GM19452 (cell line): Measurements from ENCODE around the gene CALM3.
"Not testable (repeated sequence)": the region's sequence is repeated elsewhere in the genome, so short reads cannot be mapped to it uniquely, and the experiment has no call there.

Source experiments
- ATAC-seq: cut with Tn5 transposase; IDR thresholded peaks from one replicate; pipeline ENCODE4 v1.9.1; 2021; ENCODE audit not compliant: unreplicated experiment

The CALM3 gene

DNA sequence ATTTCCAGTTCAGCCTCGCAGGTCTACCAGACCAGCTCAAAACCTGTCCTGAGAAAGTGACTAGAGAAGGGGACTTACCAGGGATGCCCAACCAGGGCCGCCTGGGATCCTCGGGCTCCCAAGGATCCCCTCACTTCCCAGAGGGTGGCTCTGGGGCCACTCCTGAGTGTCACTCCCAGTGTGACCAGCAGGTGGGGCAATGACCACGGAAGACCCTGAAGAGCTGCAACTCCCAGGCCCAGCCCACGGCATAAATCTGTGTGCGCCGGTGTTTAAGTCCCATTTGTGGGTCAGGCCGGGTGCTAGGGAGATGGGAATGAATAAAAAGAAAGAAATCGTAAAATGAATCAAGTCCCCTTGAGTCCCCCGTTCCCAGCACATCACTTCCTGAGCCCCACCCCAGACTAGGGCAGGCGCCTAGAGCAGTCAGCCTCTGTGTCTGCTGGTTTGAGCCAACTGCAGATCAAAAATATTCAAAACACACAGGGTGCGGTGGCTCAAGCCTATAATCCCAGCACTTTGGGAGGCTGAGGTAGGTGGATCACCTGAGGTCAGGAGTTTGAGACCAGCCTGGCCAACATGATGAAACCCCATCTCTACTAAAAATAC, 13.1 kb downstream of the CALM3 start:
- ATAC-seq, result no peak

DNA sequence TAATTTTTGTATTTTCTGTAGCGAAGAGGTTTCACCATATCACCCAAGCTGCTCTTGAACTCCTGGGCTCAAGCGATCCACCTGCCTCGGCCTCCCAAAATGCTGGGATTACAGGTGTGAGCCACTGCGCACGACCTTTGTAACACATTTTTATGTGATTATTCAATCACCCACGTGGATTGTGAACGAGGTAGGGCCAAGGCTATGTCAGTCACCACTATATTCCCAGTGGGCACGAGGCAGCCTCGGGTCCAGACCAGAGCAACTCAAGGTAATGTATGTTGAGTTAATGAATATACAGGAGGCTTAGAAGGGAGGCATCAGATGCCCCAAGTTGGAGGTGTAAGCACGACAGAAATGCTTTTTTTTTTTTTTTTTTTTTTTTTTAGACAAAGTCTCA, 14.8 kb downstream of the CALM3 start:
- ATAC-seq, result no peak

DNA sequence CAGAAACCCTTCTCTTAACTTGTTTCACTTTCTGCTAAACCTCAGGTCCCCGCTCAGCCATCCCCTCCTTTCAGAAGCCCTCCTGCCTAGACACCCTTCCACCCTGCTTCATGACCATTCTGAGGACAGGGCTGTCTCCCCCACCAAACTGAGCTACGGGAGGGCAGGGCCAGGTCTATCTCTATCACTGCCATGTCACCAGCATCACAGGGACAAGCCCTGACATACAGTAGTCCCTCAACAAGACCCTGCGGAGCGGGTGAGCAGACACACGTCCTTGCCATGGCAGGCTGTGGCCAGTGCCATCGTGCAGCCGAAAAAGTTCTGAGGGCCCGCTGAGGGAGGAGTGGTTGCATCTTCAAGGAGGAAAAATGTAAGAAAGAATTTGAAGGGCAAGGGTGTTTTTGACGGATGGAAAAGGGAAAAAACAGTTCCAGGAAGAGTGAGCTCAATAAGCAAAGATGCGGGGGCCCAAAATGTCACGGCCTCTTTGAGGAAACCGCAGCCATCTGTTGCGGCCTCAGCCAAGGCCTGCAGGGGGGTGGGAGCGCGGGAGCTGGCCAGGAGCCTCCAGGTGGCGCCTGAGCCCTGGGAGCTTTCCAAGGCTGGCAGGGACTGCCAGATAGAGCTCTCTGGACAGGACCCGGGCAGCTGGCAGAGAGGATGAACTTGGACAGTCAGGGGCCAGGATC, 15.6 kb downstream of the CALM3 start:
- ATAC-seq, result no peak

DNA sequence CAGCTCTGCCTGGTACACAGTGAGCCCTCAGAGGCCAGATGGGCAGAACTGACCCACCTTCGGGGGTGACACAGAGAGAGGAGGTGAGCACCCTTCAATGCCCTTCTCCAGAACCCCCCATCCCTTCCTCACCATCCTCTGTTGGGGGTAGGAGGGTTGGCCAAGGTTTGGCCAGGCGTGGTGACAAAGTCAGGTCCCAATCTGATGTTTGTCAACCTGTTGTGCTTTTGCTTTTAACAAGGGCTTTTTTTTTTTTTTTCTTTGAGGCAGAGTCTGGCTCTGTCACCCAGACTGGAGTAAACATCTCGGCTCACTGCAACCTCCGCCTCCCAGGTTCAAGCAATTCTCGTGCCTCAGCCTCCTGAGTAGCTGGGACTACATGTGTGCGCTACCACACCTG, 16.5 kb downstream of the CALM3 start:
- no peak for ATAC-seq

DNA sequence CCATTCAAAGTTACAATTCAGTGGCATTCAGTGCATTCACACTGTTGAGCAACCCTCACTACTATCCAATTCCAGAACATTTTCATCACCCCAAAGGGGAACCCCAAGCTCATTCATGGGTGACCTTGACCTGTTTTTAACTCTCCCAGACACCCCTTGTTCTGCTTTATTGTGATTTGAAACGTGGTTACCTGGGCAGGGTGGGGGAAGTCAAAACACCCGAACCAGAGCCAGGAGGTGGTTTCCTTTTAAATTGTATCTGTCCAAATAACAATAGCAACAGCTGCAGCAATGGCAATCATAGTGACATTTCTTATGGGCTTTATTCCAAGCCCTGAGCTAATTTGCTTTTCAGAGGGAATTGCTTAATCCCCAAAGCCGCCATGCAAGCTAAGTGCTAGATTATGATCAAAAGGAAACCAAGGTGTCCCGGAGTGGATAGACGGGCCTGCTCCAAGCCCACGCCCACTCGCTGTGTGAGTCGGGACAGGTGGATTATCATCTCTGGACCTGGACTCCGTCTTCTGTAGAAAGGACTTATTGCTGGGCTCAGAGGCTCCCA, 17.6 kb downstream of the CALM3 start:
- ATAC-seq, result no peak

DNA sequence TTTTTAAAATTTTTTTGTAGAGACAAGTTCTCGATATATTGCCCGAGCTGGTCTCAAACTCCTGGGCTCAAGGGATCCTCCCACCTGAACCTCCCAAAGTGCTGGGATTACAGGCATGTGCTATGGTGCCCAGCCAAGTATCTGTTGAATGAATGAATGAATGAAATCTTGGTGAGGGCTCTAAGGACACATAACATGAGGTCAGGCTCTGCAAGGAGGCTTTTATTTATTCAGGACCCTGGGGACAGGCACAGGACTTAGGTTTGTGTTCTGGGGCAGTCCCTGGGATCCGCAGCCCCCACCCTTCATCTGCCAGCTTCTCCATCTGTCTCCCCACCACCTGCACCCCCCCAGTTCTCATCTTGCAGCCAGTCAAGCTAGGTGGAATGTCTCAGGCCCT, 19.1 kb downstream of the CALM3 start:
- no peak for ATAC-seq

DNA sequence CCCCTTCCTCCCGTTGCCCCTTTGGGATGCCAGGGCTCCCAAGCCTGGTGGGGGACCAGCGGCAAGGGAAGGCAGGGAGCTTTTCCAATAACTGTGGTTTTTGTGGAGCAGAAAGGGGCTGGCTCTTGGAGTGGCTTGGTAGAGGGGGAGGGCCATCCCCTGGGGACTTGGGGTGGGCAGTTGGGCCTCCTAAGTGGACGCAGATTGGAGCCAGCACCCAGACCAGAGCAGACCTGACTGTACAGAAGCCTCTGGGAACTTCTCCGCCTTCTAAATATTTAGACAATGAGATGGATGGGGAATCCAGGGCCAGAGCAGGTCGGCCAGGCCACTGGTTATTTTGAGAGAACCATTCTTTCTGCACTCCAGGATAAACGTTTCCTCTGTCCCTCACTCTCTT, 19.6 kb downstream of the CALM3 start:
- ATAC-seq, result no peak

DNA sequence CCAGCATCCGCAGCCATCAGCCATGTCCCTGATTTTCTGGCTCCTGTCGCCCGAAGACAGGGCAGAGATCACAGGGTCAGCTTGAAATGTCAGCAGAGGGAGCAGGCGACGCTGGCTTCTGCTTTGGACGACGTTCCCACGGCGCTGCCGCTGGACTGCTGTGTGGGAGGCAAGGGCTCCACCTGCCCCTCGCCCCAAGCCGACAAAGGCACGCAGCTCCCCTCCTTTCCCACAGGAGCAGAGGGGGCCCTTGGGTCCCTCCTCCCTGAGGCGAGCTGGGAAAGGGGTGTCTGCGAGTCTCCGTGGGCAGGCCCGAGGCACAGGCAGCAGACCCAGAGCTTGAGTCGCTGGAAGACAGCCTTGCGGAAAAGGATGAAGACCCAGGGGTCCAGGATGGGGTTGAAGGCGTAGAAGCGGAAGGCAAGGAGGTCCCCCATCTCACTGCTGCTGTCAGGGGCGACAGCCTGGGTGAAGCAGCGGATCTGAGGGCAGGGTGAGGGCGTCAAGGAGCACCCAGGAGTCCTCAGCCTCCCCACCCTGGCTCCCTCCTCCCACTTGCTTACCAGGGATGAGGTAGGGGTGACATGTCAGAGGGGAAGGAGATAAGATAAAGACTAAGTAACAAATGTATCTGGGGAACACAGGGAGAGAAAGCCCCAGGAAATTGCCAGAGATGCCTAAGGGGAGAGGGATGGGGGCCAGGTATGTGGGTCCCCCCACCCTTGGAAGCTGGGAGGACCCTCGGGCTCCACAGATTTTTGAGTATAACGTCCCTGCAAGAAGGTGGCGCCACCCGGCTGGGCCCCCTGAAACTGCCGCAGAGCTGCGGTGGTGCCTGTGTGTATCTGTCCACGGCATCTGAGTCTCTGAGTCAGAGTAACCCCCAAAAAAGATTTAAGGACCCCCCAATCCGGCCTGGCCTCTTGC, 20.3 kb downstream of the CALM3 start:
- ATAC-seq, result no peak

DNA sequence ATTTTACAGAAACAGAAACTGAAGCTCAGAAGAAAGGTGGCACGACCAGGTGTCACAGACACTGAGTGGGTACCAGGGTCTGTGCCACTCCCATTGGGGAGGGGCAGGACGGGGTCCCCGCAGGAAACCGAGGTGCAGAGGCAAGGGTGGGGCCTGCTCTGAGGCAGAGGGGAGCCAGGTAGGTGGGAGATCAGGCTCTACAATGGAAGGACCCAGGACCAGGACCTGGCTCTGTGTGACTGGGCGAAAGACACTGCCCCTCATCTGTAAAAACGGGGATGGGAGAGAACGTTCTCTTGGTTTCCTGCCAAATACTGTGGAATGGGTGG, 21.0 kb downstream of the CALM3 start:
- ATAC-seq, result no peak

DNA sequence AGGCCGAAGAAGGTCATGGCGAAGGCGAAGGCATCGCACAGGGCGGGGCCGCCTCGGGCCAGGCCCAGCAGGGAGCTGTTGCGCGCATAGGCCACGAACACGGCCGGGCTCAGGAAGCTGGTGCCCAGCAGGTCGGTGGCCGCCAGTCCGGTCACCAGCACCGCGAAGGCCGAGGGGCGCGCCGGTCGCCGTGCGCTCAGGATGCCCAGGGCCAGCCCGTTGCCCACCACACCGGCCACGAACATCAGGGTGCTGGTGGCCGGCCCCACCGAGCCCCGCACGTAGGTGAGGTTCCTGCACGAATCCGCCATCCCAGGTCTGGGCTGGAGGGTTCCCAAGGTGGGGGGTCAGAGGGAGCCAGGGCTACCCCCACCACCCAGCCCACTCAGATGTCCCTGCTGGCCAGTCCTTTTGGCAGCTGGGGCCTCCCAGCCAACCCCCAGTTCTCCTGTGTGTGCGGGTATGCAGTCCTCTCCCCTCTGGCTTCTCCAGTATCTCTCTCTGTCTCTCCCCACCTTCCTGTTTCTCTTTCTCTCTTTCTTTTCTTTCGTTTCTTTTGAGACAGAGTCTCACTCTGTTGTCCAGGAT, 22.9 kb downstream of the CALM3 start:
- ATAC-seq, result no peak

DNA sequence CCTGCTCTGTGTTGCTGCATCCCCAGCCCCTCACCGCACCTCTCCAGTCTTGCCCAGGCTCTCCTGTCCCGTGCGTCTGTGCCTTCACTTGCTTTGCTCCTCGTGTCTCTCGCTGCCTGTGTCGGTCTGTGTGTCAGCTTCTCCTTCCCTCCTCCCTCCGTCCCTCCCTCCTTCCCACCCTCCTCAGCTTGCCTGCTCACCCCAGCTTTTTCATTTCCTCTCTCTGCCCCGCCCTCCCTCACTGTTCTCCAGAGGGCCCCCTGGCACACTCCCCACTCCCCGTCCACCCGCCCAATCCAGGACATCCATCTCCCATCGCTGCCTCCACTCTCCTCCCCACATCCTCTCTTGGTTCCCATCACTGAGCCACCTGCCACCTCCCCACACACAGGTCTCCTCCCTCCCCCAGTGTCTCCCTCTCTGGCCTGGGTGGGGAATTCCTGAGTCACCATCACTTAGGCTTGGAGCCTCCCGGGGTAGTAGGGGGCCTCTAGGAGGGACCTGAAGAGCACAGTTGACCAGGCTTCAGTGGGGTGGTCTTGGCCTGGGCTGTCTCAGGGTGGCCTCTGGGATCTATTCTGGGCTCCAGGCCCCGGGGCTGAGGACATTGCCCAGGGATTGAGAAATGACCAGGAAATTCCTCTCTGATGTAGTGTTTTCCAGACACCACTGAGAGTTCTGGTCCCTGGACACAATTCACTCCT, 24.0 kb downstream of the CALM3 start, which contains the start of gene PTGIR:
TSS of gene PTGIR (minus strand) at position 132 of the 704 bp plus-strand sequence. CDS start 864 bp downstream, outside the sequence.
- ATAC-seq, result no peak

DNA sequence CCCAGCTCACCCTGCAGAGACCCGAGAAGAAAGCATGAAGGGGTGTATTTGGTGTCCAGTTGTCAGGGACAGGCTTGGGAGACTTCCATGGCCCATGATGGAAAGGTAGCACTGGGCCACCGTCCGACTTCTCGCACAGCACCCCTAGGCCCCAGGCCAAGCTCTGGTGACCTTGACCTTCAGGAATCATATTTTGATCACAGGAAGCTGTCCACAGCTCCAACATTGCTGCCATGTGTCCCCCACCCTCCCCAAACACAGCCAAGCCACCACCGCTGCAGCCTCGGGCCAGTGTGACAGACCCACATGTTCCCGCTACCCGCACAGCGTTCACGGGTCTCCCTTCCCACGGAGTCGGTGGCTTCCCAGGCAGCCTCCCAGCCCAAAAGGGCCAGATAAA, 24.6 kb downstream of the CALM3 start:
- no peak for ATAC-seq

DNA sequence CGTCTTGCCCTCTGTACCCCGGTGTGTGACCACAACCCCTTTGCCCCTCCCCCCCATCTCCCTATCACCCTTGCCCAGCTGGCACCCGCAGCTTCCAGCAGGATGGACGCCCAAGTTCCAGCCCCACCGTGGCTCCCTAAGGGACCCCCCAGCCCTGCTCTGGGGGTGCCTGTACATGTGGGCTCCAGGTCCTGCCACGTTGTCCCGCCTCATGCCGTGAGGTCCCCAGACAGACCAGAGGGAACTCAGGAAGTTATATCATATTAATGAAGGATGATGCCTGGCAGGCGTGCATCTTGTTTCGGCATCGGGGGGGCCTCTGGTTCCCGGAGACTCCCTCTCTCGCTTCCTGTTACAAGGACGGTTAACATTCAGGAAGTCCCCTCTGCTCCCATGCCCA, 25.3 kb downstream of the CALM3 start:
- ATAC-seq, result no peak

DNA sequence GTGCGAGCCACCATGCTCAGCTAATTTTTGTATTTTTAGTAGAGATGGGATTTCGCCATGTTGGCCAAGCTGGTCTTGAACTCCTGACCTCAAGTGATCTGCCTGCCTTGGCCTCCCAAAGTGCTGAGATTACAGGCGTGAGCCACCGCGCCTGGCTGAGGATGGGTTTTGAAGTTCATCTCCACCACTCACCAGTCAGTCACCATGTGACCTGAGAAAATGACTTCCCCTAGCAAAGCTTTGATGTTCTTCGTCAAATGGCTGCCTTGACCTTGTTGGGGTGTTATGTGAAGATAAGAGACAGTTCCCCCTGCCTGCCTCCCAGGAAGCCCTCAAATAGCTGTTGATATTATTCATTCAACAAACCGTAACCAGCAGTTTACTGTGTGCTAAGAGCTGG, 27.8 kb downstream of the CALM3 start:
- ATAC-seq, result not testable (repeated sequence)

DNA sequence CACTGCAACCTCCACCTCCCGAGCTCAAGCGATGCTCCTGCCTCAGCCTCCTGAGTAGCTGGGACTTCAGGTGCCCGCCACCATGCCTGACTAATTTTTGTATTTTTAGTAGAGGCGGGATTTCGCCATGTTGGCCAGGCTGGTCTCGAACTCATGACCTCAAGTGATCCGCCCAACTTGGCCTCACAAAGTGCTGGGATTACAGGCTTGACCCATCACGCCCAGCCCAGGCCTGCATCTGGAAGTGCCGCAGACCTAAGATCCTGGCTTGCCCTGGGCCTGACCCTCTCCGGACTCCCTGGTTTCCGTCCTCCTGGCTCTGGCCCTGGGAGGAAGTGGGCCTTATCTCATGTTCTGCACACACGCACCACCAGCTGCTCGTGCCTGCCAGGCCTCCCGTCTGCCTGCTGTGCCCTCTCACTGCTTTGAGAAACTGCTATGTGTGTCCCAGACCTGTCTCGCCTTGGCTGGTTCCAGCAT, 28.5 kb downstream of the CALM3 start:
- no peak for ATAC-seq

DNA sequence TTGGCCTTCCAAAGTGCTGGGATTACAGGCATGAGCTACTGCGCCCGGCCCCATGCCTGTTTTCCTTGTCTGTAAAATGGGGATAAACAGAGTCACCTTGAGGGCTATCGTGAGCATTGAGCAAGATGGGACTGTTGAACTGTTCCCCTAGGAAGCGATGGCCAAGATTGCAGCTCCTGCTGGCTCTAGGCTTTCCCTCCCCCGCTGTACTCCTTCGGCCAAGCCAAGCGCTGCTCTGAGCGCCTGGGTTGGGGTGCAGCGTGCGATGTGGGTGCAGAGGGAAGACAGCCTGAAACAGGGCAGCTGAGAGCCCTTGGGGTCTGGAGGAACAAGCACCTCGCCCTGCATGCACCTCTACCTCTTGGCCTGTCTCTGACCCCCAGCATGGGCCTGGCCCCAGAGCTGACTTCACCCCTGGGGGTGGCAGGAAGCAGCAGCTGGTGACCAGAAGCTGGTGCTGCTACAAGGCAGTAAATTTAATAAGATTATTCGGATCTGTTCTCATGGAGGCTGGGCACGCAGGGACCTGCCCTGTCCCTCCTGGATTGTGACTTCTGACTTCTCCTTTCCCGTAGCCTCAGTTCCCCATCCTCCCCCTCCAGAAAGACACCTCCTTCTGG, 29.6 kb downstream of the CALM3 start:
- ATAC-seq, result no peak

DNA sequence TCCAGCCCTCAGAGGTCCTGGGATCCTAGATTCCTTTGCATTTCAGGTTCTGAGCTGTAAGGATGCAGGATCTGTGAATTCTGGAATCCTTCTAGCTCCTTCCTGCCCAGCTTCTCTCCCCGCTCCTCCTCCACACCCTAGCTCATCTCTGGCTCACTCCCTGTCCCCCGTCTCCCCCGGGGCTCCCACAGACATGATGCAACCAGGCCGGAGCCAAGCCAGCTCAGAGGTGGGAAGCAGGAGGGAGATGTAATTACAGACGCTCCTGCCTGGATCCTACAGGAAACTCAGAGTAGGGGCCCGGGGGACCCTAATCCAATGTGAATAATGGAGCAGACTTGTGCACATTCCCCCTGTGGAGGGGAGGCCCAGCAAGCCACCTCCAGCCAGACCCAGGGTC, 30.4 kb downstream of the CALM3 start:
- ATAC-seq, result no peak

DNA sequence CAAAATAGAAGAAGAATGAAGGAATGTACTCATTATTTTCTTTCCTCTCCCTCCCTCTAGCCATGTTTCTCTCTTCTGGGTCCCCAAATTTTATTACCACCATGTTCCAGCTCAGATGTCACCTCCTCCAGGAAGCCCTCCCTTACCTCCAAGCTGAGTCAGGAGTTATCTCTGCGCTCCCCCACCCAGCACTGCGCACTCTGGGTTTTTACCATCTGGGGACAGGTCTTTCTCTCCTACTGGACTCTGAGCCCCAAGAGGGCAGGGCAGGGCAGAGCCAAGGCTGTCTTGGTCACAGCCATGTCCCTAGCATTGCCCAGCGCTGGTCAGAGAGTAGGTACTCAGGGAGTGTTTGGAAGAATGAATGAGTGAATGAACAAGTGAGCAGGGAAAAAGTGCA, 32.0 kb downstream of the CALM3 start:
- ATAC-seq, result no peak

DNA sequence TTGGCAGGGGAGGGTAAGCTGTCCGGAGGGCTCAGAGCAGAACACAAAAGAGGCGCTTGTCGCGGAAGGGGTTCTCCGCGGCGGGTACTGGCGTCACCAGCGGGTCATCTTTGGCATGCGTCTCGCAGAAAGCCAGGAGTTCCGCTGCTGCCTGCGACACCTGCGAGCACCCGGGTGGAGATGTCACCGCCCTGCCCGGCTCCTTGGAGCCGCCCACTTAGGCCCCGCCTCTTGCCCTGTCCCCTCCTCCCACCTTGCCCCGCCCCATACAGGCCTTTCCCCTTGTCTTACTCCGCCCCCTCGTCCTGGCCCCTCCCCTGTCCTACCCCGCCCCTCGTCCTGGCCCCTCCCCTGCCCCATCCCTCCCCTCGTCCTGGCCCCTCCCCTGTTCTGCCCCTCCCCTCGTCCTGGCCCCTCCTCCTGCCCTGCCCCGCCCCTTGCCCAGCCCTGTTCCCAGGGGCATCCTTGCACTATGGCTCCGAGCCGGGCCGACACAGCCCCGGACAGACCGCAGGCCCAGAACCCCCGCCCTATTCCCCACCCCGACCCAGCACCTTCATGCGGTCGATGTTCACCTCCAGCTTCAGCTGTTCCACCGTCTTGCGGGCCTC, 33.0 kb downstream of the CALM3 start:
- ATAC-seq, result no peak
